ENCODE data around the gene EDEM3. TPM values are rescaled to one million over a fixed set of nuclear protein-coding genes. Genes with fewer than 3 reads are reported as not detected.

Gene EDEM3
- total and polyA plus RNA-seq, 2 of the 8 experiments (the other 6 are each of a cell fraction or from before 2014, with no cell fraction given) = 1.6 to 14.0 TPM

- Histone ChIP-seq H3K9ac (replicated peaks in 1 of 4; ENCODE audit: extremely low read depth in 1 of 4, low read depth in 3 of 4, low read length in 3 of 4) (no peak overlapping the region), H3K4me1 (replicated peaks in 1 of 4; ENCODE audit: control insufficient read depth in 3 of 4, insufficient read depth in 4 of 4, low read length in 3 of 4) (peaks cover 0 to 4% (median 0%) of the 10 kb centered on the region in 4 experiments; a peak in 1 of 7 replicates), H3K4me3 (ENCODE audit: extremely low read depth in 1 of 4, insufficient read depth in 2 of 4, low read depth in 3 of 4, low read length in 4 of 4) (no peak overlapping the region), H3K79me2 (ENCODE audit: control insufficient read depth in 1 of 2, insufficient read depth in 2 of 2, low read length in 2 of 2) (no peaks in the 10 kb centered on the region), H4K20me1 (replicated peaks in 1 of 2; ENCODE audit: control insufficient read depth in 1 of 2, insufficient read depth in 2 of 2, low read length in 2 of 2) (no peaks in the 10 kb centered on the region), H3K4me2 (ENCODE audit: insufficient read depth in 1 of 2, low read depth in 2 of 2, low read length in 2 of 2) (no peak overlapping the region), H2BK120ac (replicated peaks; ENCODE audit: low read depth, low read length) (no peak overlapping the region), H4K5ac (ENCODE audit: insufficient read length, low read depth, low read length) (no peak overlapping the region), H4K91ac (replicated peaks; ENCODE audit: insufficient read length, low read length) (no peak overlapping the region), H3K56ac (replicated peaks; ENCODE audit: insufficient read length, low read depth, low read length) (no peak overlapping the region), H2BK20ac (ENCODE audit: low read length) (no peak overlapping the region), H3K27ac (ENCODE audit: low read depth, low read length) (no peak overlapping the region), H3K14ac (ENCODE audit: insufficient read length) (no peak overlapping the region), H2BK5ac (ENCODE audit: low read depth, low read length) (no peak overlapping the region), H2BK12ac (ENCODE audit: low read depth, low read length) (no peak overlapping the region), H3K23me2 (ENCODE audit: low read depth, low read length) (no peaks in the 10 kb centered on the region; the same call in 1 of the 2 replicates), H3K36me3 (ENCODE audit: control insufficient read depth in 2 of 4, insufficient read depth in 4 of 4, low read length in 3 of 4) (no peaks in the 10 kb centered on the region), H2BK15ac (ENCODE audit: low read length) (no peak overlapping the region), H3K9me3 (ENCODE audit: insufficient read depth in 2 of 2, low read depth in 1 of 2, low read length in 1 of 2) (no peaks in the 10 kb centered on the region), H3K27me3 (replicated peaks in 1 of 4; ENCODE audit: control insufficient read depth in 3 of 4, extremely low read depth in 1 of 4, insufficient read depth in 3 of 4, low read length in 3 of 4) (no peaks in the 10 kb centered on the region), H2AK5ac (ENCODE audit: low read depth, low read length) (no peak overlapping the region), H3K4ac (replicated peaks; ENCODE audit: insufficient read length, low read depth, low read length) (no peak overlapping the region), H4K8ac (ENCODE audit: extremely low read depth, insufficient read depth, low read length) (no peak overlapping the region), H3K18ac (ENCODE audit: extremely low read depth, low read length) (no peak overlapping the region), H3K79me1 (ENCODE audit: low read depth, low read length) (no peaks in the 10 kb centered on the region), H2AFZ (ENCODE audit: low read length) (no peak overlapping the region), H3K23ac (ENCODE audit: insufficient read length) (no peak overlapping the region)
- DNase-seq (ENCODE audit: low read depth in 1 of 2, low spot score in 2 of 2) = no peak
- WGBS, 2 experiments (ENCODE audit: extremely low coverage in 1 of 2, insufficient coverage in 1 of 2, insufficient read length in 1 of 2, insufficient replicate concordance in 2 of 2, low coverage in 1 of 2, low lambda C conversion rate in 2 of 2, missing lambda C conversion rate in 1 of 2) = 33% methylated on average over 4 of the region's 4 CpGs; no CpG with 5 or more reads in 1 of the 2 experiments
- ChIA-PET CTCF (ENCODE audit: partially characterized antibody) (interaction anchor here (0.5 to 3.8 kb wide), 24 partner anchors 9 to 634 kb away, joined by 3 to 32 read pairs (median 3); no protein-coding TSS in a partner anchor), POLR2A (ENCODE audit: partially characterized antibody) (interaction anchor here (0.8 kb wide), 1 partner anchor 28 kb away, joined by 3 read pairs; no protein-coding TSS in a partner anchor)
- FAIRE-seq = peak; percentile 91
- TF ChIP-seq CTCF (IDR thresholded peaks at IDR 0.05; ENCODE audit: control extremely low read depth in 1 of 3, insufficient read depth in 1 of 3, low read depth in 1 of 3, low read length in 3 of 3) = peak in 2 of 3 experiments; percentile 67 to 75; a peak in 3 of 4 replicates
- TF ChIP-seq FOSL1 (IDR thresholded peaks at IDR 0.05; ENCODE audit: insufficient read depth, low read depth, low read length) = no peak
- peak; percentile 88 to 92 for TF ChIP-seq RAD21 (IDR thresholded peaks at IDR 0.05 in 1 of 2, conservative IDR thresholded peaks at IDR 0.05 in 1 of 2; ENCODE audit: low read depth in 2 of 2, low read length in 2 of 2)
Observed at GRCh38 chr1:184691719-184692324, 62.8 kb downstream of the EDEM3 start.

All from H1 (cell line).